H1 (cell line): Measurements from ENCODE around the gene PBX3. TPM values are rescaled to one million over a fixed set of nuclear protein-coding genes. Genes with fewer than 3 reads are reported as not detected.

Experiments
- BACH1 ChIP-seq: IDR thresholded peaks from 2 replicates; pipeline ENCODE4 v1.6.1; 2012; ENCODE audit warnings: low read length, improper control_type of control experiment
- CHD2 ChIP-seq: IDR thresholded peaks from 2 replicates; pipeline ENCODE4 v1.6.1; 2012; ENCODE audit warnings: low read length, improper control_type of control experiment
- HDAC6 ChIP-seq: IDR thresholded peaks from one replicate; pipeline ENCODE4 v1.7.1; 2012; ENCODE audit warnings: low read depth, mild to moderate bottlenecking, inconsistent platforms, low read length, moderate library complexity
- KDM5A ChIP-seq: fragments of 200-600 bp; IDR thresholded peaks from 2 replicates; pipeline ENCODE4 v1.7.1; 2012; ENCODE audit warnings: mild to moderate bottlenecking, low read length, inconsistent platforms, mixed read lengths
- RAD21 ChIP-seq, 2 experiments: IDR thresholded peaks in 1 of 2; conservative IDR thresholded peaks in 1 of 2; 2 replicates each; pipeline ENCODE4 v1.6.1; 2011; ENCODE audit warnings: low read depth in 2 of 2, low read length in 2 of 2, improper control_type of control experiment in 1 of 2, inconsistent platforms in 1 of 2, mild to moderate bottlenecking in 1 of 2, moderate library complexity in 1 of 2
- RXRA ChIP-seq: IDR thresholded peaks from 2 replicates; pipeline ENCODE4 v1.6.1; 2011; ENCODE audit warnings: low read depth, mild to moderate bottlenecking, low read length, moderate library complexity; ENCODE audit not compliant: insufficient read depth
- polyA plus RNA-seq, 7 experiments: library from polyadenylated mRNA; depleted of rRNA in 3 of 7; stranded (reverse) in 5 of 7; unstranded in 2 of 7; fragments of >200 nt in 5 of 7; fragments of 200-250 nt in 2 of 7; gene quantifications; 1 replicate in 5 of 7; 2 replicates in 1 of 7; 4 replicates in 1 of 7; pipeline versions ENCODE4 v1.2.1 to v1.2.3, GENCODE V29; 2011 to 2013; ENCODE audit warnings: missing spikeins in 2 of 7, mixed read lengths in 2 of 7
- total RNA-seq: library from RNA; stranded (reverse); fragmentation: NEBNext Ultra II Directional; extraction: Animal tissue kit (Norgen Biotek cat#: 25700); gene quantifications from 2 replicates; pipeline ENCODE4 v1.2.1, GENCODE V29; 2021

Gene PBX3
- total and polyA plus RNA-seq, 2 of the 8 experiments (the other 6 are each of a cell fraction or from before 2014, with no cell fraction given), result 22.7 to 44.3 TPM

- no peak for TF ChIP-seq RAD21 (IDR thresholded peaks at IDR 0.05 in 1 of 2, conservative IDR thresholded peaks at IDR 0.05 in 1 of 2; ENCODE audit: low read depth in 2 of 2, low read length in 2 of 2)
- no peak for TF ChIP-seq CHD2
- TF ChIP-seq HDAC6, result no peak
- no peak for TF ChIP-seq KDM5A
- TF ChIP-seq RXRA, result no peak
- TF ChIP-seq BACH1, result no peak
Observed at GRCh38 chr9:125757834-125758233, 10.7 kb downstream of the PBX3 start (continued).
